Fibroblast of pulmonary artery (primary cell): ENCODE results near the gene SUGCT.
"Not testable (repeated sequence)": the region's sequence is repeated elsewhere in the genome, so short reads cannot be mapped to it uniquely, and the experiment has no call there.

ENCODE experiments used
- DNase-seq: peaks from one replicate; pipeline ENCODE4 v3.0.0-alpha.2; 2010; ENCODE audit warnings: low read depth
- H3K4me3 ChIP-seq: replicated peaks from 2 replicates; pipeline ENCODE4 v1.5.1; 2011; ENCODE audit warnings: low read depth, mild to moderate bottlenecking, control low read depth, low read length, moderate library complexity
- CTCF ChIP-seq: IDR thresholded peaks from 2 replicates; pipeline ENCODE4 v1.5.1; 2011; ENCODE audit warnings: mild to moderate bottlenecking, control low read depth, low read length, inconsistent platforms; ENCODE audit errors: missing control alignments

The SUGCT gene

GRCh38 chr7:40599836-40600235, 465.0 kb downstream of the SUGCT start:
- no peak for TF ChIP-seq CTCF
- H3K4me3 ChIP-seq, result no peak overlapping the region
- no peak for DNase-seq

- not testable (repeated sequence) for H3K4me3 ChIP-seq, DNase-seq
Measured at GRCh38 chr7:40602351-40602750, 467.5 kb downstream of the SUGCT start.

DNA sequence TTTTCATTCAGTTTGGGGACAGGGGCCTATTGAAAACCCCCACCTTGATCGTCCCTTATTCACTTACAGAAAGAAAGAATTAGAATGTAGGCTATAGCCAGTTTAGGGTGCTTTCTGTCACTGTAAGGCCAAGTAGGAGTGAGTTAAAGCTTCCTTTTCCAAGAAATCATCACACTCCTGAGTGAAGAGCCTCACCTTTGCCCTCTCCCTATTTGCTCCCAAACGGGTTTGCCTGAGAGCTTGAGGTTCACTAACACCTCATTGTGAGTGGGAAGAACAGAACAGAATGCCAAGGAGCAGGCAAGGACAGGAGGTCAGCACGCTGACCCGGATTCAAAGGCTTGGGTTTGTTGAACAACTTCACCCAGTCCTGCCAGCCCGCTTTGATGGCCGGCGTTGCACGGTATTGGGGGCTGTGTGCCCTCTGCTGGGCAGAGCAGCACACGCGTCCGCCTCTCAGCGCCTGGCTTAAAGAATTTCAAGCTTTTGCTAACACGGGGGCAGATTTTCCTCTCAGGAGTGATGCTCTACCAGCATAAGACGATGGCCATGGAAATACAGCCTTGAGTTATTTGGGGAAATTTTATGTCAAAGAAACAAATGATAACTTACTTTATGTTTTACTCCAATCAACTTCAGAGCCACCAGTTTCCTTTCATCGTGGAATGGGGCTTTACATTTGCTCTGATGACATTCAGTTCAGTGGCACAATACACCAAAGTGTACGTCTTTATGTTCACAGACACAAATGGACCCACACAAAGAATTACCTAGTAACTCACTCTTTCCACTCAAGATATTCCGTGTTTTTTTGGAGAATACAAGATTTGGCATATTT, 470.0 kb downstream of the SUGCT start:
- DNase-seq, result peak; percentile 76
- peak; percentile 85 for TF ChIP-seq CTCF
- H3K4me3 ChIP-seq, result no peak overlapping the region

DNA sequence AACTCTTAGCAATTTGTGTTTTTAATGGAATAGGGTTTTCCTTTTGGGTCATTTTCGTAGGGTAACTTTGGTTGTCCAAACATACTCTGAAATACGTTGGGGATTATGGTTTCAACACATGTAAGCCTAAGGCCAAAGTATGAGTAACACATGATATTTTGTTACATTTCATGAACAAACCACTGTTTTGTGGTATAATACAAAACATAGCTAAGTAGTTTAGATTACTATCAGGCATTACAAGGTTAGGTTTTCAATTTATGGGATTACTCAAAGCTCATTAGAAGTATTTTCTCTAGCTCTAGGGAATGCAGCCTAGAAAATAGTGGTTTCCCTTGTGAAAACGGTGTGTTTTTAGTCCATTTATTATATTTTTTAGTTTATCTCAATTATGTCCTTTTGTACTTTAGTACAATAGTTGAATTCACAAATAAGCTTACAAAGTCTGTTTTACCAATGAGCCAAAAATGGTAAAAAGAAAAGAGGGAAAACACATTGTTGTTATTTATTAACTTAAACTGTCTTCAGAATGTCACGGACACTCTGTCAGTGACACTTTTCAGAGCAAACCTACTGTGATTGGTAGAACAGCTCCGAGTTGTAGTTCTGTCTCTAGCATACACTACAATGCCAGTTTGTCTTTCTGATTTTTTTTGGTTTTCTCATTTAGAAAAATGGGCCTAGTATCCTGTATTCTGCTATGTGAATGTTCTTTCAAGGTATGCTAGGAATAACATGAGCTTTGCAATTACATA, 473.7 kb downstream of the SUGCT start:
- no peak for DNase-seq
- no peak for TF ChIP-seq CTCF
- no peak overlapping the region for H3K4me3 ChIP-seq

GRCh38 chr7:40610461-40610860, 475.7 kb downstream of the SUGCT start:
- no peak for DNase-seq
- TF ChIP-seq CTCF, result no peak
- H3K4me3 ChIP-seq, result no peak overlapping the region

DNA sequence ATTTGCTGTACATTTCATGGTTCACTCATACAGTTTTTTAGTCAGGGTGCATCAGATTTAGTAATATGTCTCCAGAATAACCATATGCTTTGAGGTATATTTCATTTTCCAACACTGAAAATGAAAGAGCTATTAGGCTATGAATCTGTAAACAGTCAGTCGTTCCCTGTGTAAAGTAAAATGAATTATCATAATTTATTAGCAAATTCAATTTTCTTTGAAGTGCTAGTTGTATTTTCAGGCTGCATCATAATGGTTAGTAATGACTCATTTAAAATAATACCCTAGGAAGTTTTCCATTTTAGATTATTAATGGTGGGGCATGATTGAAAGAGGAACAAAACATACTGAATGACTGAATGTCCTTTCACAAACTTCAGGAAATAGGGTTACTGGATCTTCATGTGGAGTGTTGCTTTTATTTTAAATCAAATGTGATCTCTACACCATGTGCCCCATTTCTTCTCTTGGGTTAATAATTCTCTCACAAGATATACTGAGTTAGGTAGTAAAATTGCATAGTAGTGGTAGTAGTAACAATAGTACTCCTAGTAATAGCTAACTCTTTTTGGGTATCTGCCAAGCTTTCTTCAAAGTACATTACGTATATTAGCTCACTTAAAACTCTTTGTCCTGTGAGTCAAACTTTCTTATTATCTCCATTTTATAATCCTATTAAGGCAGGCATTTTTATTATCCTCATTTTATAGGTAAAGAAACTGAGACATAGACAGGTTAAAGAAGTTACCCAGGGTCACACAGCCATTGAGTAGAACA, 476.5 kb downstream of the SUGCT start:
- DNase-seq, result no peak
- no peak overlapping the region for H3K4me3 ChIP-seq
- no peak for TF ChIP-seq CTCF

- DNase-seq, result no peak
- no peak for TF ChIP-seq CTCF
- H3K4me3 ChIP-seq, result no peak overlapping the region
Measured at GRCh38 chr7:40612298-40612697, 477.5 kb downstream of the SUGCT start.
